HUES48 (cell line): ENCODE data around the gene LIMS1.
"Not testable (repeated sequence)": the region's sequence is repeated elsewhere in the genome, so short reads cannot be mapped to it uniquely, and the experiment has no call there.

Experiments used
- H3K27ac ChIP-seq: one replicate; pipeline ENCODE4 v1.7.0; 2013; ENCODE audit warnings: low read depth, low read length, inconsistent platforms
- H3K27me3 ChIP-seq: 2 replicates; pipeline ENCODE4 v1.6.1; 2013; ENCODE audit warnings: mild to moderate bottlenecking, low read length; ENCODE audit not compliant: control insufficient read depth, insufficient read depth
- H3K36me3 ChIP-seq: 2 replicates; pipeline ENCODE4 v1.6.1; 2013; ENCODE audit warnings: low read length; ENCODE audit not compliant: control insufficient read depth, insufficient read depth
- H3K4me1 ChIP-seq: 2 replicates; pipeline ENCODE4 v1.6.1; 2013; ENCODE audit warnings: mild to moderate bottlenecking, low read length; ENCODE audit not compliant: control insufficient read depth, insufficient read depth
- H3K4me3 ChIP-seq: 2 replicates; pipeline ENCODE4 v1.5.1; 2013; ENCODE audit warnings: mild to moderate bottlenecking, low read depth, low read length
- H3K9ac ChIP-seq: 2 replicates; pipeline ENCODE4 v1.6.1; 2013; ENCODE audit warnings: mild to moderate bottlenecking, low read depth, low read length, moderate library complexity
- H3K9me3 ChIP-seq: 2 replicates; pipeline ENCODE4 v1.6.1; 2013; ENCODE audit warnings: low read length; ENCODE audit not compliant: control insufficient read depth, insufficient read depth

The LIMS1 gene

DNA sequence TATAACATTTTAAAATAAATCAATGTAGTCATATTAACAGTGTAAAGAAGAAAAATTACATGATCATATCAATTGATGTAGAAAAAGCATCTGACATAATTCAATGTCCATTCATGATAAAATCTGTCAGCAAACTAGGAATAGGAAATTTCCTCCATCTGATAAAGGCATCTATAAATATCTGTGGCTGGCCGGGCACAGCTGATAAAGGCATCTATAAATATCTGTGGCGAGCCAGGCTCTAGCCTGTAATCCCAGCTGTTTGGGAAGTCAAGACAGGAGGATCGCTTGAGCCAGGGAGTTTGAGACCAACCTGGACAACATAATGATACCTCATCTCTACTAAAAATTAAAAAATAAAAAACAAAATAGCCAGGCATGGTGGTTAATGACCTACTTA, 166.9 kb downstream of the LIMS1 start:
- H3K9ac ChIP-seq = no peak overlapping the region
- no peak overlapping the region for H3K27ac ChIP-seq
- no peak overlapping the region for H3K4me3 ChIP-seq
- H3K36me3 ChIP-seq = no peaks in the 10 kb centered on the region
- no peaks in the 10 kb centered on the region for H3K27me3 ChIP-seq
- no peaks in the 10 kb centered on the region for H3K9me3 ChIP-seq
- H3K4me1 ChIP-seq = no peaks in the 10 kb centered on the region

DNA sequence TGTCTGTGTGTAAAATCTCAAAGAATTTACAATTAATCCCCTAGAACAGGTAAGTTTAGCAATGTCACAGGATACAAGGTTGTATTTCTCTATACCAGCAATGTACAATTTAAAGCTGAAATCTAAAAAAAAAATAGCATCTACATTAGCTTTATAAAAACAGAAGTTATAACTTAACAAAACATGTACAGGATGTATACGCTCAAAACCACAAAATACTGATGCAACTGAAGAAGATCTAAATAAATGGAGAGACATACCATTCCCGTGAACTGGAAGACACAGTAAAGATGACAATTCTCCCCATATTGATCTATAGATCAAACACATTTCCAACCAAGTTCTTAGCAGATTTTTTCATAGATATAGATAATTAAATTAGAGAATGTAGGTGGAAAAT, 167.5 kb downstream of the LIMS1 start:
- H3K4me3 ChIP-seq = no peak overlapping the region
- no peaks in the 10 kb centered on the region for H3K9me3 ChIP-seq
- no peak overlapping the region for H3K27ac ChIP-seq
- no peak overlapping the region for H3K9ac ChIP-seq
- no peaks in the 10 kb centered on the region for H3K4me1 ChIP-seq
- no peaks in the 10 kb centered on the region for H3K27me3 ChIP-seq
- H3K36me3 ChIP-seq = no peaks in the 10 kb centered on the region

DNA sequence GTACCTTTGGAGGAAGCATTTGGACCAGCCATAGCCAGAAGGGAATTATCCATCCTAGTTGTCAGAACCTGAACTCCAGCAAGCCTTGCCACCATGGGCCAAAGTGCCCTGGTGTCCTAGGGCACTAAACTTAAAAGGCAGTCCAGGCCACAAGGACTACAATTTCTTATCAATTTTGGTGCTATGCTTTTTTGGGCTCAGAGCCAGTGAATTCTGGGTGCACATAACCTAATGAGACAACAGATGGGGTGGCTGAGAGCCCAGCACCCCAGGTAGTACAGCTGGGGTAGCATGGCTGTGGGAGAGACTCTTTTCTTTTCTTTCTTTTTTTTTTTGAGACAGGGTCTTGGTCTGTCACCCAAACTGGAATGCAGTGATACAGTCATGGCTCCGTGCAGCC, 170.6 kb downstream of the LIMS1 start:
- no peak overlapping the region for H3K4me3 ChIP-seq
- H3K9ac ChIP-seq = no peak overlapping the region
- H3K36me3 ChIP-seq = no peaks in the 10 kb centered on the region
- no peaks in the 10 kb centered on the region for H3K4me1 ChIP-seq
- no peak overlapping the region for H3K27ac ChIP-seq
- no peaks in the 10 kb centered on the region for H3K27me3 ChIP-seq
- H3K9me3 ChIP-seq = no peaks in the 10 kb centered on the region

DNA sequence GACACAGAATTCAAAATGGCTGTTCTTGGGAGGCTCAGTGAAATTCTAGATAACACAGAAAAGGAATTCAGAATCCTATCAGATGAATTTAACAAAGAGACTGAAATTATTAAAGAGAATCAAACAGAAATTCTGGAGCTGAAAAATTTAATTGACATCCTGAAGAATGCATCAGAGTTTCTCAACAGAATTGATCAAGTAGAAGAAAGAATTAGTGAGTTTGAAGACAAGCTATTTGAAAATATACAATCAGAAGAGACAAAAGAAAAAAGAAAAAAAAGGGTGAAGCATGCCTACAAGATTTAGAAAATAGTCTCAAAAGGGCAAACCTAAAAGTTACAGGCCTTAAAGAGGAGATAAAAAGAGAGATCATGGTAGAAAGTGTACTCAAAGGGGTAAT, 173.0 kb downstream of the LIMS1 start:
- no peak overlapping the region for H3K4me3 ChIP-seq
- H3K9me3 ChIP-seq = no peaks in the 10 kb centered on the region
- H3K4me1 ChIP-seq = no peaks in the 10 kb centered on the region
- H3K27me3 ChIP-seq = no peaks in the 10 kb centered on the region
- H3K27ac ChIP-seq = no peak overlapping the region
- H3K9ac ChIP-seq = no peak overlapping the region
- no peaks in the 10 kb centered on the region for H3K36me3 ChIP-seq

DNA sequence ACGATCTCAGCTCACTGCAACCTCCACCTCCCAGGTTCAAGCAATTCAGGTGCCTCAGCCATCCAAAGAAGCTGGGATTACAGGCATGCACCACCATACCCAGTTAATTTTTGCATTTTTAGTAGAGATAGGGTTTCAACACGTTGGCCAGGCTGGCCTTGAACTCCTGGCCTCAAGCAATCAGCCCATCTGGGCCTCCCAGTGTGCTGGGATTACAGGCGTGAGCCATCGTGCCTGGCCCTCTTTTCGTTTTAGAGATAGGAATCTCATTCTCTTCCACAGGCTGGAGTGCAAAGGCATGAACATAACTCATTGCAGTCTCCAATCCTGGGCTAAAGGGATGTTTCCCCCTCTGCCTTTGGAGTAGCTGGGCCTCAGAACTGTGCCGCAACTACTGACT, 182.7 kb downstream of the LIMS1 start:
- H3K27ac ChIP-seq, H3K4me1 ChIP-seq, H3K9me3 ChIP-seq, H3K27me3 ChIP-seq, H3K9ac ChIP-seq, H3K4me3 ChIP-seq, H3K36me3 ChIP-seq: not testable (repeated sequence)

DNA sequence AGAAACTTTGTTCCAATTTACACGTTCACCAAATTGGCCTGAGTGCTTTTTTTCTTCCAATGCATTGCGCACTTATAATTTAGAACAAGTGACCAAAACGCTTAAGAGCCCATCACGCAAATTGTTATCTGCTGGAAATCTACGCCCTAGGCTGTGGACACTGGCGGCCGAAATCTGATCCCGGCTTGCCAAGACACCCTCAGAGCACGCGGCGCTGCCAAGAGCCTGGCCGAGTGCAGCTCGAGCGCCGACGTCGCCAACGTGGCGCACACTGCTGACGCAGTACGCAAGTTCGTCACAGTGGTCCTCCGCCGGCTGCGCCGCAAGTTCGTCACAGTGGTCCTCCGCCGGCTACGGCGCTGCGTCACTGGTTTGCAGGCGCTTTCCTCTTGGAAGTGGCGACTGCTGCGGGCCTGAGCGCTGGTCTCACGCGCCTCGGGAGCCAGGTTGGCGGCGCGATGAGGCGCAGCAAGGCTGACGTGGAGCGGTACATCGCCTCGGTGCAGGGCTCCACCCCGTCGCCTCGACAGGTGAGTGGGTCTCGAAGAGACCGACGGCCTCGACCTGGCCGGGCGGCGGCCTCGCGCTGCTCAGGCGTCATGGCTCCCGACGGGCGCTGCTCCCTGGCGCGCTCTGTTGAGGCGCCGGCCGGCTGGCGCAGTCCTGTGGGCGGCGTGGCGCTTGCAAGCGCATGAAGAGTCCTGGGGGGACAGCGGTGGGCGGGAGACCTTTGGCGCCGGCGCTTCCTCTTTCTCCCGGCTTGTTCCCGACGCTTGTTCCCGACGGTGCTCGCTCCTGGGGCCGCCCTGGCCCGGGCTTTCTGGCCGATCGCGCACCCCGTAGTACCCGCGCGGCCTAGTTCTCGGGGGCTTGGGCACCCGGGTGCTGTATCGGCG, 185.1 kb downstream of the LIMS1 start, which contains the start of gene RANBP2:
TSS of gene RANBP2 (plus strand) at position 334 of the 896 bp plus-strand sequence. CDS start at position 459, 125 bp downstream.
- Histone ChIP-seq H3K27ac (peak within 1 kb of the TSS; percentile 97), H3K9me3 (no peaks in the 10 kb centered on the region), H3K9ac (peak within 1 kb of the TSS; percentile 92), H3K4me3 (peak within 1 kb of the TSS; percentile 84), H3K36me3 (no peaks in the 10 kb centered on the region), H3K27me3 (no peaks in the 10 kb centered on the region), H3K4me1 (no peaks in the 10 kb centered on the region)

DNA sequence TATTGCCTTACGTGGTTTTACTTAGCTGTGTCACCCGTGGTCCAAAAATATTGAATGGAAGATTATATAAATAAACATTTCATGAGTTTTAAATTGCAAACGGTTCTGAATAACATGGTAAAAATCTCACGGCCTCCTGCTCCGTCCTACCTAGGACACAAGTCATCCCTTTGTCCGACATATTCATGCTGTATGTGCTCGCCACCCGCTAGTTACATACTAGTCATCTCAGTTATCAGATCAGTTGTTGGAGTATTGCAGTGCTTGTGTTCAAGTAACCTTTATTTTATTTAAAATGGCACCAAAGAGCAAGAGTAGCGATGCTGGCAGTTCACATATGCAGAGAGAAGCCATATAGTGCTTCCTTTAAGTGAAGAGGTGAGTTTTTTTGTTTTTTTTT, 191.8 kb downstream of the LIMS1 start:
- H3K9me3 ChIP-seq, H3K4me1 ChIP-seq, H3K27me3 ChIP-seq, H3K9ac ChIP-seq, H3K36me3 ChIP-seq, H3K4me3 ChIP-seq: not testable (repeated sequence)
- H3K27ac ChIP-seq = peak overlapping the region; percentile 50

DNA sequence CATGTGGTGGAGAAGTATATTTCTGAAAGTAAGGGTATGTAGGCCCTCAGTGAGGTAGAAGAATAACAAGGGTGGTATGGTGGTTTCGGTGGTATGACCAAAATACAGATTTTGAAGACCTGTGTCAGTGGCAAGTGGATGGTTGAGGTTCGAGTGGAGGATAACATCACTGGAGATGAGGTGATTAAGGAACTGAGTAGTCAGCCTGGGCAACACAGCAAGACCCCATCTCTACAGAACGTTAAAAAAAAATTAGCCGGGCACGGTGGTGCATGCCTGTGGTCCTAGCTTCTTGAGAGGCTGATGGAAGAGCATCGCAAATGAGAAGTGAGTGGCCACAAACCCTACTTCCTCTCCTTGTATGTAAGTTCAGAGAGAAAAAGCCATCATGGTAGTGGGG, 200.4 kb downstream of the LIMS1 start:
- not testable (repeated sequence) for H3K9me3 ChIP-seq, H3K9ac ChIP-seq, H3K4me3 ChIP-seq, H3K27me3 ChIP-seq, H3K27ac ChIP-seq, H3K4me1 ChIP-seq
- peaks cover 28% of the 10 kb centered on the region for H3K36me3 ChIP-seq
